ENCODE results near the gene GDF10.

GDF10 gene

GRCh38 chr10:47333532-47333931 lies 33.5 kb downstream of the GDF10 start:
- no peak for TF ChIP-seq CTCF (IDR thresholded peaks at IDR 0.05; ENCODE audit: low read depth, low read length, missing control alignments)
- no peak overlapping the region for H3K4me3 ChIP-seq (replicated peaks; ENCODE audit: low read depth, low read length)
- DNase-seq (ENCODE audit: extremely low read depth, low read depth): no peak

GRCh38 chr10:47334466-47335295 lies 34.7 kb downstream of the GDF10 start:
- DNase-seq (ENCODE audit: extremely low read depth, low read depth): no peak
- no peak overlapping the region for H3K4me3 ChIP-seq (replicated peaks; ENCODE audit: low read depth, low read length)
- TF ChIP-seq CTCF (IDR thresholded peaks at IDR 0.05; ENCODE audit: low read depth, low read length, missing control alignments): no peak

GRCh38 chr10:47335906-47336305 lies 35.9 kb downstream of the GDF10 start:
- H3K4me3 ChIP-seq (replicated peaks; ENCODE audit: low read depth, low read length): no peak overlapping the region
- DNase-seq (ENCODE audit: extremely low read depth, low read depth): no peak
- TF ChIP-seq CTCF (IDR thresholded peaks at IDR 0.05; ENCODE audit: low read depth, low read length, missing control alignments): no peak

GRCh38 chr10:47336387-47337134 lies 36.6 kb downstream of the GDF10 start:
- no peak overlapping the region for H3K4me3 ChIP-seq (replicated peaks; ENCODE audit: low read depth, low read length)
- TF ChIP-seq CTCF (IDR thresholded peaks at IDR 0.05; ENCODE audit: low read depth, low read length, missing control alignments): no peak
- no peak for DNase-seq (ENCODE audit: extremely low read depth, low read depth)

GRCh38 chr10:47337310-47337709 lies 37.3 kb downstream of the GDF10 start:
- H3K4me3 ChIP-seq (replicated peaks; ENCODE audit: low read depth, low read length): no peak overlapping the region
- no peak for TF ChIP-seq CTCF (IDR thresholded peaks at IDR 0.05; ENCODE audit: low read depth, low read length, missing control alignments)
- no peak for DNase-seq (ENCODE audit: extremely low read depth, low read depth)

GRCh38 chr10:47339186-47339735 lies 39.3 kb downstream of the GDF10 start:
- TF ChIP-seq CTCF (IDR thresholded peaks at IDR 0.05; ENCODE audit: low read depth, low read length, missing control alignments): no peak
- no peak overlapping the region for H3K4me3 ChIP-seq (replicated peaks; ENCODE audit: low read depth, low read length)
- no peak for DNase-seq (ENCODE audit: extremely low read depth, low read depth)
